B cell (primary cell): Measurements from ENCODE around the gene KIF4A.

Source experiments
- EZH2 ChIP-seq: IDR thresholded peaks from 2 replicates; pipeline ENCODE4 v1.6.1; 2012; ENCODE audit warnings: borderline replicate concordance, low read depth, mild to moderate bottlenecking, moderate library complexity, low read length; ENCODE audit not compliant: insufficient read depth, poor library complexity, severe bottlenecking
- TF ChIP-seq, protein P1 (sequence below): fragments of 200-600 bp; IDR thresholded peaks from one replicate; pipeline ENCODE4 v1.8.0; 2022; ENCODE audit warnings: antibody characterized with exemption, mild to moderate bottlenecking

DNA sequence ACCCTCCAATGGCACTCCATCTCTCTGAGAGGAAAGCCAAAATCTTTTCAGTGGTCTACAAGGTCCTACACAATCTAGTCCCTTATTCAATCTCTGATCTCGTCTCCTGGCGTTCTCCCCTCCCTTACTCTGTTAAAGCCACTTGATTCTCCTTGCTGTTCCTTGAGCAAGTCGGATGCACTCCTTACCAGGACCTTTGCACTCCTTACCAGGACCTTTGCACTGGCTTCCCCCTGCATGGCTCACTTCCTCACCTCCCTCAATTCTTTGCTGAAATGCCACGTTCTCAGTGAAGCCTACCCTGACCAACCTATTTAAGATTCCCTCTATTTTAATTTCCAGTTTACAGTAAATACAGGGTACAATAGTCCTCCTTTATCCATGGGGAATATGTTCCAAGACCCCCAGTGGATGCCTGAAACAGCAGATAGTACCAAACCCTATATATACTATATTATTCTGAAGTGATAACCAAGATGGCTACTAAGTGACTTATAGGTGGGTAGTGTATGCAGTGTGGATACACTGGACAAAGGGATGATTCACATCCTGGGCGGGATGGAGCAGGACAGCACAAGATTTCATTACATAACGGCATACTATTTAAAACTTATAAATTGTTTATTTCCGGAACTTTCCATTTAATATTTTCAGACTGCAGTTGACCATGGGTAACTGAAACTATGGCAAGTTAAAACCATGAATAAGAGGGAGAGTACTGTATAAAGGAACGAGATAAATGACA lies 148.2 kb downstream of the KIF4A start:
- TF ChIP-seq, protein P1, sequence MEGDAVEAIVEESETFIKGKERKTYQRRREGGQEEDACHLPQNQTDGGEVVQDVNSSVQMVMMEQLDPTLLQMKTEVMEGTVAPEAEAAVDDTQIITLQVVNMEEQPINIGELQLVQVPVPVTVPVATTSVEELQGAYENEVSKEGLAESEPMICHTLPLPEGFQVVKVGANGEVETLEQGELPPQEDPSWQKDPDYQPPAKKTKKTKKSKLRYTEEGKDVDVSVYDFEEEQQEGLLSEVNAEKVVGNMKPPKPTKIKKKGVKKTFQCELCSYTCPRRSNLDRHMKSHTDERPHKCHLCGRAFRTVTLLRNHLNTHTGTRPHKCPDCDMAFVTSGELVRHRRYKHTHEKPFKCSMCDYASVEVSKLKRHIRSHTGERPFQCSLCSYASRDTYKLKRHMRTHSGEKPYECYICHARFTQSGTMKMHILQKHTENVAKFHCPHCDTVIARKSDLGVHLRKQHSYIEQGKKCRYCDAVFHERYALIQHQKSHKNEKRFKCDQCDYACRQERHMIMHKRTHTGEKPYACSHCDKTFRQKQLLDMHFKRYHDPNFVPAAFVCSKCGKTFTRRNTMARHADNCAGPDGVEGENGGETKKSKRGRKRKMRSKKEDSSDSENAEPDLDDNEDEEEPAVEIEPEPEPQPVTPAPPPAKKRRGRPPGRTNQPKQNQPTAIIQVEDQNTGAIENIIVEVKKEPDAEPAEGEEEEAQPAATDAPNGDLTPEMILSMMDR, result no peak
- no peak for TF ChIP-seq EZH2
